NCI-H2171 (cell line): ENCODE results near the gene KIF26A.

ENCODE experiments used
- DNase-seq: peaks from one replicate; lab custom pipeline; 2025; lab: John Stamatoyannopoulos, UW

KIF26A gene

DNA sequence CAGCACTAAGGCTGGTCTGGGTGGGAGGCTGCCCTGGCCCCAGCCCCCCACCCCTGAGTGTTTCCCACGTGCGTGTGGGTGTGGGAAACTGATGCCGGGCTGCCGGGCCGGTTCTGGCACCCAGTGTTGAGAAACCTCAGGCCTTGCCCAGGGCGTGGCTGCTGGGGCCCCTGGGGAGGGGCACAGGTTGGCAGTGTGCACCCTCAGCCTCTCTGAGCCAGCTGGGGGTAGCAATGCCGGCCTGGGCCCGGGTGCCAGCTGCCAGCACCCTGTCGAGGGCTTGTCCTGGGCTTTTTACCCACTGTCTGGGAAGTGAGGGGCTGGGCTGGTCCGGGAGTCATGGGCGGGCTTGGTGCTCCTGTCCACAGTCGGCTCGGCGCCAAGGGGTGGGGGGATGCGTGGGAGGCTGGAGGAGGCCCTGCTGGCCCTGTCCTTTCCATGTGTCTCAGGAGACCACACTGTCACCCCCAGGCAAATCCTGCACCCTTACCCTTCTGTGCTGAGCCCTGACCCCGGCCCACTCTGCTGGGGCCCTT is 37.2 kb upstream of the KIF26A start:
- DNase-seq, result no peak

DNA sequence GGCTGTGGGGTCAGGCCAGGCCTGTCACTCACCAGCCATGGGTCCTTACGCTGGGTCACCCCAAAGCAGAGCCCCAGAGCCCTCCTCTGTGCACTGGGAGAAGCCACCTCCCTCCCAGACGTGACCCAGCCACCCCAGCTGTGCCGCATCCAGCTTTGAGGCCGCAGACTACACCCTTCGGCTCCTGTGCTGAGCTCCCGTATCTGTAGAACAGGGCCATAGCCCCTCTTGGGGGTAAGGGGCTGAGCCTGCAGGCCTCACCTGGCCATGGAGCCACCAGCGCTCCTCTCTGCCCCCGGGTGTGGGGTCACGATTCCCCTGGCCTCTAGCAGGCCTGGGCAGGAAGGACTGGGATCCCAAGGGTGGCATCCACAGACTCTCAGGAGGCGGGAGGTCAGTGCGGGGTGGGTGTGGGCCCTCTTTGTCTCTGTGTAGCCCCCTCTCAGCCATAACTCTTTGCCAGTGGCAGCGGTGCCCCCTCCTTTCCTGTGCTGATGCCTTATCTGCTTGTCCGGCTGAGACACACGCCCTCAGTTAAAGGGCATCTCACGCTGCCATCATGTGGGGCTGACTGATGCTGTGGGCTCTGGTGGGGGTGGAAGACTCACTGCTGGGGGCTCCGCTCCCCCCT is 36.6 kb upstream of the KIF26A start:
- no peak for DNase-seq

DNA sequence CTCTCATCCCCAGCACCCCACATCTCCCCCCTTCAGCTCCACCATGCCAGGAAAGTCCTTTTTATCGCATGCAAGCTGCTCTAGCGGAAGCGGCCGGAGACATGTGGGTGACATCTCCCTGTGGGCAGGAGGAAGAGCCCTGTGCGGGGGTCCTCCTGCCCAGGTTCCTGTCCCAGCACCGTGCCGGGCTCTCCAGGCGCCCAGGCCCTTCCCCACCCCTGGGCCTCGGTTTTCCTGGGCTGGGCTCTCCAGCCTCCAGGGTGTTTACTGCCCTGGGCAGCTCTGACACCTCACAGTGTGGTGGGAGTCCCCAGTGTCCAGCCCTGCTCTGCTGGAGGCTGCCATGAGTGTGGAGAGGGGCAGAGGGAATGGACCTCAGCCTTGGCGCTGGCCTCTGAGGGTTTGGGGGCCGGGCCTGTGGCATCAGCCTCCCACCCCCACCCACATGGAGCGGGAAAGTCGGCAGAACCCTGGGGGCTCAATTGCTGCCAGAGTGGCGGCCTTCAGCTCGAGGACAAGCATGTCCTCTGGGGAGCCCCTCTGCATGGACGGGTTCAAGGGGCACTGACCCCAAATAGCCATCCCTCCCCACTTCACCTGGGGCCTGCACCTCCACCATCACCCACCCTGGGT is 36.0 kb upstream of the KIF26A start:
- no peak for DNase-seq

DNA sequence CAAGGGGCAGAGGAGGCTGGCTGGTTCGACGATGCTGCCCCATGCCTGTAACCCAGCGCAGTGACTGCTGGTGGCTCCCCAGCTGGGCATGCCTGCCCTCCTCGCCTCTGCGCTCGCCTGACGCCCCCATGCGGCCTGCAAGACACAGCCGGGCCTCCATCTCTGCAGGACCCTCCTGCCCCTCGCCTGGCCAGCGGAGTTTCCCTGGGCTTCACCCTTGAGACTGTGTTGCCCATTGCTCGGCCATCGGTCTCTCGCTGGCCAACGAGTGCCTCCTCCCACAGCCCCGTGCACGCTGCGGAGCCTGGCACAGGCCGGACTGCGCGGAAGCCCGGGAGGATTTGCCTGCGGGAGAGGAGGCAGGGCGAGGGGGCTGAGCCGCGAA is 35.3 kb upstream of the KIF26A start:
- DNase-seq, result no peak

DNA sequence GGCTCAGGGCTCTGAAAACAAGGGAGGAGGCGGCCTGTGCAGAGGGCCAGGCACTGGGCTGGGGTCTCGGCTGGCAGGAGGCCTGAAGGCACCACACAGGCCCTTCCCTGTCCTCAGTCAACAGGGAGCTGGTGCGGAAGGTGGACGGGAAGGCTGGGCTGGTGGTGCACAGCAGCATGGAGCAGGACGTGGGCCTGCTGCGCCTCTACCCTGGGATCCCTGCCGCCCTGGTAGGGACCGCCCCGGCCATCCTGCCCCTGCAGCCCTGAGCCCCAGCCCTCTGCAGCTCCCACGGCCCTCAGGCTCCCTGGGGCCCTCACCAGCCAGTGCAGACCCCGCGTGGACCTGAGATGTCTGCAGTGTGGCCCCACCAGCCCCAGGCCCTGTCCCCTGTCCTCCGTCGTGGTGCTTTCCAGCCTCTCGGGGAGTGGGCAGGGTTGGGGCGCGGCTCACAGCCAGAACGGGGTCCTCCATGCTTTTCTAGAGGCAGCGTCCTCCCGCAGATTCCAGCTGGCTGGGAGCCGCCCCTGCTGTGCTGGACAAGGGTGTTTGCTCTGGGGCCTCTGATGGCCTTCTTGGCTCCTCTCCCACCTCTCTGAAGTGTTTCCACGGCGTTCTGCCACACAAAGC is 34.8 kb upstream of the KIF26A start:
- no peak for DNase-seq

DNA sequence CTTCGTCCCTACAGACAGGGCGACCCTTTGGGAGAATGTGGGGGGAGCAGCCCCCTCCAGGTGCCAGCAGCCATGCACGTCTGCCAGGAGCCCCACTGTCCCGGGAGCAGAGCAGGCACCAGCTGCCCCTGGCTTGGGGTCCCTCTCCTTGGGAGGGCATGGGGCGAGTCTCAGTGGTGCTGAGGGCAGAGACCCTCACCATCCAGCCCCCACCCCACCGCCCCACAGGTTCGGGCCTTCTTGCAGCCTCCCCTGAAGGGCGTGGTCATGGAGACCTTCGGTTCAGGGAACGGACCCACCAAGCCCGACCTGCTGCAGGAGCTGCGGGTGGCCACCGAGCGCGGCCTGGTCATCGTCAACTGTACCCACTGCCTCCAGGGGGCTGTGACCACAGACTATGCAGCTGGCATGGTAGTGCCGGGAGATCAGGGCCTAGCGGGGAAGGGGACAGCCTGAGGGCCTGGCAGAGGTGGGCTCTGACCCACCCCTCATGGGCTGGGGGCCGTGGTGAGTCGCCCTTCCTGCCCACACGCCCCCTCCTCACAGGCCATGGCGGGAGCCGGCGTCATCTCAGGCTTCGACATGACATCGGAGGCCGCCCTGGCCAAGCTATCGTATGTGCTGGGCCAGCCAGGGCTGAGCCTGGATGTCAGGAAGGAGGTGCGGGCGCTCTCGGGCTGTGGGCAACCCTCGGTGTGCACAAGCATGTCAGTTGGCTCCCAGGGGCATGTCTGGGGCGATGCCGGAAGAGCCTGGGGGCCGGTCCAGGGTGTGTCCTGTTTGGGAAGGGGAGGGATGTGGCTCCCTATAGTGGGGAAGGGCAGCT is 34.1 kb upstream of the KIF26A start:
- no peak for DNase-seq

DNA sequence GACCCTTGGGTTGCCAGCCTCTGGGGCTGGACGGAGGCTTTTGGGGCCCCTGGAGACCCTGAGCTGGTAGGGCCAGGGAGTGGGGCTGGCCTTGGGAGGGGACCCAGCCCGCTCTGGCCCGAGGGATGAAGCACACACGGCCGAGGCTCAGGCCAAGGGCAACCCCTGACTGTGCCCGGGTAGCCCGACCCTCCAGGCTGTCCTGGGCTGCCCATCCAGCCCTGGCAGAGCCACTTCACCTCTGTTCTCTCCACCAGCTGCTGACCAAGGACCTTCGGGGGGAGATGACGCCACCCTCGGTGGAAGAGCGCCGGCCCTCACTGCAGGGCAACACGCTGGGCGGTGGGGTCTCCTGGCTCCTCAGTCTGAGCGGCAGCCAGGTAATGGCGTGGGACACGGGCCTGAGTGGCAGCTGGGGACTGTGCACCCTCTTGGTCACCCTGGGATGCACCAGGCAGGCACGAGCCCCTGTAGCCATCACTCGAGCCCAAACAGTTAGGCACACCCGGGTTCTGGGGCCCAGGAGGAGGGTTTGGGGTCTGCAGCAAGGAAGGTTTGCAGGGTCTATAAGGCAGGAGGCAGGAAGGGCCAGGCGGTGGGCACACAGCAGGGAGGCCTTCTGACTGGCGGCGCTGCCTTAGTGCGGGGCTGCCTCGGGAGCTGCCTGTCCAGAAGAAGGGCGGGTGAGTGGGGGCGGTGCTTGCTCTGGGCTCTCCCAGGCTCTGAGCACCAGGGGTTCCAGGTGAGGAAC is 33.1 kb upstream of the KIF26A start:
- no peak for DNase-seq

DNA sequence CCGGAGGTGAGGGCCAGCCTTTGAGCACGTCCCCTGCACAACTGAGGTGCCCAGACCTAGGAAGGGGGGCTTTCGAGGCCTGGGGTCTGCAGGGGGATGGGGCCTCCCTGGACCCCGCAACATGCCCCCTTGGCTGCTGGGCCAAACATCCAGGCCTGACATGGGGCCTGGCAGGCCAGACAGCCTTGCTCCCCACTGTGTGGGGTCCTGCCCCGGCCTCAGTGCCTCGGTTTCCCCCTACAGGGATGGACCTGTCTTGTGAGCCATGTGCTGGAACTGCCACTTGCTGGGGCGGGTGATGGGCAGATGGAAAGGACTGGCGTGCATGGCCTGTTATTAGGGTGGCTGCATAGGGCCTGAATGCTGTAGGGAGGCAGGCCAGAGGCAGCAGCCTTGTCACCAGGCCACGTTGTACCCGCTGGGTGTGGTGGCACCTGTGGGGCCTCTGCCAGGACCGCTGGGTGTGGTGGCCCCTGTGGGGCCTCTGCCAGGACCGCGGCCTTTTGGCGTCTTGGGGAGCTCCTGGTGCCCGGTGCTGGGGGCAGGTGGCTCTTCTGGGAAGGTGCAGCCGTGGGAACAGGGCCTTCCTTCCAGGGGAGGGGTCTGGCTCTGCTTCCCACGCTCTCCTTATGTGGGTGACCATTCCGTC is 32.4 kb upstream of the KIF26A start:
- DNase-seq, result no peak

DNA sequence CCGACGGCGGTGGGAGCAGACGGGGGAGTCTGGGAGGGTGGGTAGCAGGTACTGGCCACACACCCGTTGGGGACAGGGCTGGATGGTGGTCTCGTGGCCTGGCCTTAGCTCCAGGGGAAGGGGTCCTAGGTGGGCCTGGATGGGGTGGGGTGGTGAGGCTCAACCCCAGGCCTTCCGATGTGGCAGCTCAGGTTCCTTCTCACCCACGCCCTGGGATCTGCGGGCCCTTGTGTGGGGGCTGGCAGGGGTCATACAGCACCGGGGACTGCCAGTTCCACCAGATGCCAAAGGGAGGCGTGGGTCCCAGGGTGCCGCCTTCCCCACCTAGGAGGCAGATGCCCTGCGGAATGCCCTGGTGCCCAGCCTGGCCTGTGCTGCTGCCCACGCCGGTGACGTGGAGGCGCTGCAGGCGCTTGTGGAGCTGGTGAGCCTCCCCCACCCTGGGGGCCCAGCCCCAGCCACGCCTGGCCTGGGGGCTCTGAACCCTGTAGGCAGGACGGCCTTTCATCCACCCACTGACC is 31.9 kb upstream of the KIF26A start:
- no peak for DNase-seq

DNA sequence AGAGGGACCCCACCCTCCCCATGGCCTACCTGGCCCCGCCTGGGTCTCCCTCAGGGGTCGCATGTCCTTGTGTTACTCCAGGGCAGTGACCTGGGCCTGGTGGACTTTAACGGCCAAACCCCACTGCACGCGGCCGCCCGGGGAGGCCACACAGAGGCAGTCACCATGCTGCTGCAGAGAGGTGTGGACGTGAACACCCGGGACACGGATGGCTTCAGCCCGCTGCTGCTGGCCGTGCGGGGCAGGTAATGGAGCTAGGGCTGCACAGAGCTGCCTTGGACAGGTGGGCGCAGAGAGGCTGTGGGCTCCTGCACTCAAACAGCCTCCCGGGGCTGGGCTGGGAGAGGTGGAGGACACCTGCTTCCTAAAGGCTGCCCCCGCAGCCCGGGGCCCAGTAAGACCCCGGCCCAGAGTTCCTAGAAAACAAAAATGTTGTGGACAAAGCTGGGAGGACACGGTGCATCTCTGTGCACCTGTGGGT is 31.2 kb upstream of the KIF26A start:
- DNase-seq, result no peak

DNA sequence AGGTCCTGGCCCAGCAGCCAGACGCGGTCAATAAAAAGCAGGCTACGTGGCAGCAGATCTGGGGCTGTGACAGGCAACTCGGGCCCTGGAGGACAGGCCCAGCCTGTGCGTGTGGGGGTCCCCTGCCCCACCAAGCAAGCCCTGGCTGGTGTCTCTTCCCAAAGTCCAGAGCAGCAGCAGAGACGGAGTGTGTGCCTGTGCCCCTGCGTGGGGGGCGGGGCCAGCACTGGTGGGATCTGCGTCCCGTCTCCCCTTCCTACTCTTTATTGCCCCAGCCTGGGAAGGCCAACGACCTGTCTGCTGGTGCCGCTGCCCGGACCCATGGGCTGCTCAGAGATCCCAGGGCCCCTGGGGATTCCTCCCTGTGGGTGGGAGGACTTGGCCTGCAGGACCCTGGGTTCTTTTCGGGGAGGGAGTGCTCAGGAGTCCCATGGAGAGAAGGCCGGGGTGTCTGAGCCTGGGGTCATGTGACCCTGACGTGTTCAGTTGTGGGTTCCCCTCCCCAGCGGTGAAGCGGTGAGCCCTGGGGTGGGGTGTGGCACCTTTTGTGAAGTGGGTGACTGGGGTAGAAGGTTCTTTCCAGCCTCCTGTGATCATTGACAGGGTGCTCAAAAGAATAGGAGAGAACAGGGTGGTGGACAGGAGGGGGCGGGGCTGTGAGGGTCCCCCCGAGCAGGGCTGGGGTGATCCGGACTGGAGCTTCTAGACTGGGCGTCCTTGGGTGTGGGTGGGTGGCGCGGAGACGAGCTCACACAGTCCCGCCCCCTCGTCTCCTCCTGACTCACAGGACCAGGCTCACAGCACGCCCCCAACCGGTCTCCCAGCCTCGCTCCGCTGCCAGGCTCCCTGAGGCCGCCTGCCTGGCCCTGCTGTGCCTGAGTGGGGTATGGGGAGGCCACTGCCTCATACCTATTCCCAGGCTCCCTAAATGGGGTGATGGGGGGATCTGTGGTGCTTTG is 30.5 kb upstream of the KIF26A start:
- no peak for DNase-seq

DNA sequence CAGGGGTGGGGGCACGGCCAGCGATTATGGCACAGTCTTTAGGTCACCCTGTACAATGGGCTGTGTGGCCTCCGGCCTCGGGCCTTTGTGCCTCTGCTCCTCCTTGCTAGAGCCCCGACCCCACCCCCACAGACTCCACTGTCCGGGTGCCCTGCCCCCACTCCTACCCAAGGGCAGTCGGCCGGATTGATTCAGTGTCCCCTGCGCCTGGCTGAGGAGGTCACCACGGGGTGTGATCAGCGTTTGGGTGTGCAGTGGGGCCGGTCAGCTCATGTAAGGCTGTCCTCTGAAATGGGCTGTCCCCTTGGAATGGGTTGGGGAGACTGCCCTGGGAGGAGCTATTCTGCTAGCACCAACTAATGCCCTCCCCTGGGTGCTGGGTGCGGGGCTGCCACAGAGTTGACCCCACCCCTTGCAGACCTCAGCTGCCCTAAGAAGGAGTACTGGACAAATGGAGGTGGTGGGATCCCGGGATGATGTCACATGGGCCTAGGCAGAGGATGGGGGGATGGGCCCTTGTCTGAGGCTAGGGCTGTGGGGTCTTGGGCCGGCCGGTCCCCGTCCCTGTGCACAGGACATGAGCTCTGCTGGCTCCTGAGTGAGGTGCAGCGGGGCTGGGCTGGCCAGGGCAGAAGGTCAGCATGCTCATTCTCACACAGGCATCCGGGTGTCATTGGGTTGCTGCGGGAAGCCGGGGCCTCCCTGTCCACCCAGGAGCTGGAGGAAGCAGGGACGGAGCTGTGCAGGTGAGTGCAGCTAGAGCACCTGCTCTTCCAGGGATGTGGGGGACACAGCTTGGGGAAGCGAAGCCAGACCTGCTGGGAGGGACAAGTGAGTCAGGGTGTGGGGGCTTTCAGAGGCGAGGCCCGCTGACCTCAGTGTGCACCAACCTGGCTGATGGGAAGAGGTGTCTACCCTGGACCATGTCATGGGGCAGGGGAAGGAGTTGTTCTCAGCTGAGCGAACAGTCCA is 29.5 kb upstream of the KIF26A start:
- no peak for DNase-seq

DNA sequence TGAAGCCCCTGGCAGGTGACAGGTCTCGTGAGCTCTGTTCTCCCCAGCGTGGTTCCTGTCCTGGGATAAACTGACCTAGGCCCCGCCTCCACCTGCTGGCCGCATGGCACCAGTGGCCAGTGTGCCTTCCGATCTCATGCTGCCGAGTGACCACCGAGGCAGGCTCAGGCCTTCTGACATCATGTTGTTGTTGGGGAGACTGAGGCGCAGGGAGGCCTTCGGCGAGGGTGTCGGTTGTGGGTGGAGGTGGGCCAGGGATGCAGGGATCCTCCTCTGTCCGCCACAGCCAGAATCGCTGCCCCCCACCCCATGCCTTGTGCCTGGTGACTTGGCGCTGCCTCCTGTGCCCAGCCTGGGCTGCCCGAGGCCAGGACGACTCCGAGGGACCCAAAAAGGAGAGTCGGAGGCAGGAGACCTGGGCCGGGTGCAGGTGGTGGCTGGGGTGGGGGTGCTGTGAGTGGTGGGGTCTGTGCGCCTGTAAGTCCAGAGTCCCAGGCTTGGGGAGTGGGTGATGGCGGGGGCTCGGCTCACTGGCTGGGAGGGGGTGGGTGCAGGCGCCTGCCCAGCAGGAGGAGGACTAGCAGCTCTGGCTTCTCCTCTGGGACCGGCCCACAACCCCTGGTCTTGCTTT is 28.5 kb upstream of the KIF26A start:
- no peak for DNase-seq

DNA sequence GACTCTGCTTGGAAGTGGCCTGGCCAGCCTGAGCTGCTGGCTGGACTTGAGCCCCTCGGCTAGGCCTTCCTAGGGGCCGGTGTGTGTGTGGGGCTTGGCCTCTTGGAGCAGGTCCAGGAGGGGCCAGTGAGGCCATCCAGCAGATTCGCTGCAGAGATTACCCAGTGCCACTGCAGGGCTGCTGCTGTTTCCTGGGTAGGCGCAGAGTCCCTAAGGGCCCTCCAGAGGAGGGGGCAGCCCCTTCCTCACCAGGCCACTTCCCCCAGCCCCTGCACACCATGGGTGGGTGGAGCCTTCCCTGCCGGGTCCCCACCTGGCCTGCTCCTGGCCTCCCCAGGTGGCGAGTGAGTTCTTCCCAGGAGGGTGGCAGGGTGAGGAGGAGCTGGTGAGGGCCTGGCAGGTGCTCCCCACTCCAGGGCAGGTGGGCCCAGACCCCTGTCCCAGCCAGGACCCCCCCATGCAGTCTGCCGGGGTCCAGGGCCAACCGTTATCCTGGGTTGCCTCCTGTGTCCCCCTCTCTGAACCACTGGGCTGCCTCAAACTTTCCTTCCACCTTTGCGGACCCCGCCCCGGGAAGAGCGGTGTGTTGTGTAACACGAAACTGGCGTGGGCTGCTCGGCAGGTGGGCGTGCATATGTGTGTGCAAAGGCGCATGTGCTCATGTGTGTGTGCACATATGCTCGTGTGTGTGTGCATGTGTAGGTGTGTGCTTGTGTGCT is 27.7 kb upstream of the KIF26A start:
- no peak for DNase-seq

DNA sequence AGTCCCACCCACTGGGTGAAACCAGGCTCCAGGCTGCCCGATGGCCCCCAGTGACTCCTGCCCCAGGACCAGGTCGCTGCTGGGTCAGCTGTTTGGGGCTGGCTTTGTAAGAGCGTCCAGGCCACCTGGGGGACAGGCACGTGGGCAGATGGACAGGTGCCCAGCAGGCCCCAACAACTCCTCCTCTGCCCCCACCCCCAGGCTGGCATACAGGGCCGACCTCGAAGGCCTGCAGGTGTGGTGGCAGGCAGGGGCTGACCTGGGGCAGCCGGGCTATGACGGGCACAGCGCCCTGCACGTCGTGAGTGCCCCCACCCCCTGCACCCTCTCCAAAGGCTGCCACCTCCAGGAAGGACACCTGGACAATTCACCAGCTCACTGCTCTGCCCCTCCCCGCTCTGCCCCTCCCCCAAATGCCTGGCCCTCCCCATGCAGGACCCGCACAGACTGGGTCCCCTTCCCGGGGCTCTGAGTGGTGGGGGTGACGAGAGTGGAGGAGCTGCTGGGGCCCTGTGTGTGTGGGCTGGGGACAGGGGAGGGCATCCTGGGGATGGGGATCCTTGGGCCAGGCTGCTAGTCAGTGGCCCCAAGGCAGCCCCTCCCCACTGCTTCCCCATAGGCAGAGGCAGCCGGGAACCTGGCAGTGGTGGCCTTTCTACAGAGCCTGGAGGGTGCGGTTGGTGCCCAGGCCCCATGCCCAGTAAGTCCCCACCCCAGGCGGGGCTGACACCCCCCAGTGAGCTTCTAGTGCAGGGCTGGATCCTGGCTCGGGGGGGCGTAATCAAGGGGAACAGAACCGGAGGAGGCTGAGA is 26.9 kb upstream of the KIF26A start:
- no peak for DNase-seq

DNA sequence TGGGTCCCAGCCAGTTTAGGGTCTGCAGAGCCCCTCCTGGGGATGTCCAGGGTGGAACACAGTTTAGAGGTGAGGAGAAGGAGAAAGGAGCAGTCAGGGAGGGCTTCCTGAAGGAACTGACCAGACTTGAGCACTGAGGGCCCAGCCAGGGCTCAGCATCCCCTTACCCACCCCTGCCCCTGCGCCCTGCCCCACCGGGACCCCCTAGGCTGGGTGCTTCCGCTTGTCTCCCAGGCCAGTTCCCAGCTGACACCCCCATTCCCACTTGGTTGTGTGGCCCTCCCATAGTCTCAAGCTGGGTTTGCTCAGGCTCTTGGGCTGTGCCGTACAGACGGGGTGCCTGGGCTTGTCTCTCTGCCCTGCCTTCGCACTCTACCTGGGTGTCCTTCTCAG is 26.3 kb upstream of the KIF26A start:
- DNase-seq, result no peak
